Activated T-cell treated with anti-CD3 and anti-CD28 coated beads, Interleukin-2, amount 50 U/mL, for 4 hours (primary cell): ENCODE data around the gene RRN3. TPM values are rescaled to one million over a fixed set of nuclear protein-coding genes. Genes with fewer than 3 reads are reported as not detected.
"Not testable (repeated sequence)": the region's sequence is repeated elsewhere in the genome, so short reads cannot be mapped to it uniquely, and the experiment has no call there.

ENCODE experiments used
- ATAC-seq, 2 donors: fragments of 200-7000 bp; cut with Tn5 transposase; one replicate each; pipeline ENCODE4 v1.10.0; 2021
- DNase-seq: peaks from one replicate; pipeline ENCODE4 v3.0.0-alpha.2; 2020
- H3K27me3 Mint-ChIP-seq: one replicate; pipeline ENCODE4 v1.8.0; 2021; ENCODE audit warnings: low read depth, mixed read lengths
- H3K36me3 Mint-ChIP-seq: one replicate; pipeline ENCODE4 v1.8.0; 2022; ENCODE audit warnings: mixed read lengths; ENCODE audit not compliant: insufficient read depth
- H3K4me1 Mint-ChIP-seq: one replicate; pipeline ENCODE4 v1.8.0; 2021; ENCODE audit warnings: low read depth, mixed read lengths
- H3K4me3 Mint-ChIP-seq: one replicate; pipeline ENCODE4 v1.8.0; 2021; ENCODE audit warnings: mild to moderate bottlenecking, moderate library complexity, mixed read lengths
- H3K9me3 Mint-ChIP-seq: one replicate; pipeline ENCODE4 v1.8.0; 2021; ENCODE audit warnings: mixed read lengths
- total RNA-seq, 3 donors: library from RNA; stranded (reverse); gene quantifications; one replicate each; pipeline ENCODE4 v1.2.1, GENCODE V29; 2021

RRN3 gene
- total RNA-seq, 3 donors from 2014 or later: 47.5 to 60.7 (median 57.4) TPM

DNA sequence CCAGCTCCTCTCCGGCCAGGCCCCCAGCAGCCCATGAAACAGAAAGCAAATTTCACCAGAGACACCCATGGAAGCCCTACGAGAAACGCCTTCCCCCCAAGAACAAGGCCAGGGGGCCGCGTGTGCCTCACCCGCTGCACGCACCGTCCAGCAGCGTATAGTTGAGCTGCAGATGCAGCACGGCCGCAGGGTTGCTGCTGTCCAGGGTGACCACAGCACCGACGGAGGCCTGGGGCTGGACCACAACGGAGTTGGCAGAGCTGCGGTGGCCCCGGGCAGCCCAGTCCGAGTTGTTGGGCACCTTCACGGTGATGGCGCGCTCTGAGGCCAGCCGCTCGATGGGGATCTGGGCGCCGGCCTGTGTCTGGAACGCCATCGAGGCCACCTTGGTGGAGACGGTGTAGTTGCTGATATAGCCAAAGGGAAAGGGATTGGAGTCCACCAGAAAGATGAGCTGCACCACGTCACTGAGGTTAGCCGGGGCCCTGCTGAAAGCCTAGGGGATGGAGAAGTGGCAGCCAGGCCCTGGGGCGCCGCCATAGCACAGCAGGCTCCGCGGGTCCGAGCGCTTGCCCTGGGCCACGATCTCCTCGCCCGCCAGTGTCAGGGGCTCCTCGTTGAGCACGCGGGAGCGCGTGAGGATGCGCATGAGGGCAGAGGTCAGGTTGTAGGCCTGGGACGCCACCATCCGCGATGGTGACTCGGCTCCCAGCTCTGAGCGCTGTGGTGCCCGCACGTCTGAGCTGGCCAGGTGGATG is 37.0 kb upstream of the RRN3 start:
- not testable (repeated sequence) for H3K27me3 Mint-ChIP-seq, ATAC-seq, H3K4me1 Mint-ChIP-seq, DNase-seq, H3K9me3 Mint-ChIP-seq, H3K36me3 Mint-ChIP-seq, H3K4me3 Mint-ChIP-seq

GRCh38 chr16:15130256-15130932 is 36.3 kb upstream of the RRN3 start:
- not testable (repeated sequence) for H3K36me3 Mint-ChIP-seq, H3K4me1 Mint-ChIP-seq, H3K27me3 Mint-ChIP-seq, H3K9me3 Mint-ChIP-seq, DNase-seq, H3K4me3 Mint-ChIP-seq, ATAC-seq

GRCh38 chr16:15127641-15128425 is 33.8 kb upstream of the RRN3 start:
- not testable (repeated sequence) for H3K36me3 Mint-ChIP-seq, H3K9me3 Mint-ChIP-seq, ATAC-seq, H3K4me3 Mint-ChIP-seq, H3K4me1 Mint-ChIP-seq, DNase-seq, H3K27me3 Mint-ChIP-seq

- not testable (repeated sequence) for H3K4me1 Mint-ChIP-seq, DNase-seq, H3K36me3 Mint-ChIP-seq, H3K4me3 Mint-ChIP-seq, H3K27me3 Mint-ChIP-seq, ATAC-seq, H3K9me3 Mint-ChIP-seq
These were observed 6.4 kb upstream of the RRN3 start for GRCh38 chr16:15100372-15100987.

DNA sequence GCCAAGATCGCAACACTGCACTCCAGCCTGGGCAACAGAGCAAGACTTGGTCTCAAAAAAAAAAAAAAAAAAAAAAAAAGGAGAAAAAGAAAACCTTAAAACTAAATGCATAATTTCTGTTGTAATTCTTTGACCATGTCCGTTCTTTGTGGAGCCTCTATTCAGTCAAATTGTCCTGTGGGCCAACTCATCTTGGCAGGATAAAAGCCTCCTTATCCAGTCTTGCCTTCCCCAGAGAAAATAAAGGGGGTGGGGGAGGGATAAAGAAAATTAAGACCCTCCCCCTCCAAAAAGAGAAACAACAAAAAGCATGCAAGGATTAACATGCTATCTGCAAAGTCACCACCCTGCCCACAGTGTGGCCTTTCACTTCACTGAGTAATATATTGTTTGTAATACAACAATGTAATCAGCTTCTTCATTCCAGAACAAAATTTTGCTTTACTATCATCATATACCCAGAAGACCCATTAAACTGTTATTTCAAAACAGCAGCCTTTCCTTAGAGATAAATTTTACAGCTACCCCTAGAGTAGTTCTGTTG is 5.4 kb upstream of the RRN3 start:
- H3K36me3 Mint-ChIP-seq, ATAC-seq, H3K4me3 Mint-ChIP-seq, H3K4me1 Mint-ChIP-seq, DNase-seq, H3K9me3 Mint-ChIP-seq, H3K27me3 Mint-ChIP-seq: not testable (repeated sequence)

GRCh38 chr16:15096583-15096972 is 2.5 kb upstream of the RRN3 start:
- not testable (repeated sequence) for H3K4me3 Mint-ChIP-seq, H3K36me3 Mint-ChIP-seq, DNase-seq, H3K9me3 Mint-ChIP-seq, H3K27me3 Mint-ChIP-seq, ATAC-seq
- peaks cover 16% of the 10 kb centered on the region for H3K4me1 Mint-ChIP-seq

DNA sequence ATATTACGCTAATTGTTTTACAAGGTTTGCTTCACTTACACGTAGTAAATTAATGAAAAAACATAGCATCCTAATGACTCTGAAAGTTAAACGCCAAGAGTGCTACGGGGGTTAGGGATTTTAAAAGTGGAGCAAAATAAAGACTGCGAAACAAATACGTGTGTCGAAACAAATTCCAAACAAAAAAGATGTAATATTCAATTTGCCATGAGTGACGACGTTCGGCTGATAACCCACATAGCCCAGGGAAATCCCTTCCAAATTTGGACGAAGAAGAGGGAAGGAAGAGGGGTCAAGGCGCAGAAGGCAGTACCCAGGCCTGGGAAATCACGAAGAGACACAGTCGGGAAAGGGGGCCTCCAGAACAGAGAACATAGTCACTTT is 509 bp downstream of the RRN3 start:
- not testable (repeated sequence) for DNase-seq, H3K9me3 Mint-ChIP-seq, ATAC-seq, H3K27me3 Mint-ChIP-seq
- peak overlapping the region; percentile 97 for H3K4me3 Mint-ChIP-seq
- peaks cover 16% of the 10 kb centered on the region for H3K4me1 Mint-ChIP-seq
- peaks cover 11% of the 10 kb centered on the region for H3K36me3 Mint-ChIP-seq

- not testable (repeated sequence) for H3K27me3 Mint-ChIP-seq
These were observed 3.3 kb downstream of the RRN3 start for GRCh38 chr16:15090663-15091269.

GRCh38 chr16:15082788-15083187 is 11.3 kb downstream of the RRN3 start:
- H3K36me3 Mint-ChIP-seq: peaks cover 29% of the 10 kb centered on the region
- H3K9me3 Mint-ChIP-seq, H3K4me3 Mint-ChIP-seq, H3K27me3 Mint-ChIP-seq, DNase-seq, H3K4me1 Mint-ChIP-seq: not testable (repeated sequence)
- ATAC-seq: peak in 1 of 2 donors; percentile 46

More at GRCh38 chr16:15090663-15091269, 3.3 kb downstream of the RRN3 start:
- DNase-seq, H3K9me3 Mint-ChIP-seq, H3K4me3 Mint-ChIP-seq, ATAC-seq: not testable (repeated sequence)
- Mint-ChIP-seq H3K36me3 (peaks cover 11% of the 10 kb centered on the region), H3K4me1 (peaks cover 16% of the 10 kb centered on the region)

DNA sequence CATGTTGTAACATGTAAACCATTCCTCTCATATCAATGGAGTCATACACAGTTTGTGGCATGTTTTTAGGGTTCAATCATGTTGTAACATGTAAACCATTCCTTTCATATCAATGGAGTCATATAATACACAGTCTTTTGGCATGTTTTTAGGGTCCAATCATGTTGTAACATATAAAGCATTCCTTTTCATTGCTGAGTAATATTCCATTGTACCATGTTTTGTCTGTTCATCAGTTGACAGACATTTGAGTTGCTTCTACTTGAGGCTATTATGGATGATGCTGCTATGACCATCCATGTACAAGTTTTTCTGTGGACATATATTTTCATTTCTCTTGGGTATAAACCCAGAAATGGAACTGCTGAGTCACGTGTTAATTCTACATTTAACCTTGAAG is 13.2 kb downstream of the RRN3 start:
- not testable (repeated sequence) for DNase-seq, H3K27me3 Mint-ChIP-seq, ATAC-seq, H3K4me1 Mint-ChIP-seq, H3K9me3 Mint-ChIP-seq, H3K4me3 Mint-ChIP-seq
- H3K36me3 Mint-ChIP-seq: peaks cover 36% of the 10 kb centered on the region

- H3K9me3 Mint-ChIP-seq, H3K4me3 Mint-ChIP-seq, DNase-seq, H3K27me3 Mint-ChIP-seq, H3K4me1 Mint-ChIP-seq: not testable (repeated sequence)
- ATAC-seq: peak; percentile 30 to 77
- H3K36me3 Mint-ChIP-seq: peaks cover 44% of the 10 kb centered on the region
These were observed 17.9 kb downstream of the RRN3 start for GRCh38 chr16:15076161-15076560.

GRCh38 chr16:15073101-15073500 is 21.0 kb downstream of the RRN3 start:
- ATAC-seq (no peak), DNase-seq (no peak)
- no peaks in the 10 kb centered on the region for H3K9me3 Mint-ChIP-seq
- peaks cover 40% of the 10 kb centered on the region for H3K36me3 Mint-ChIP-seq
- H3K4me1 Mint-ChIP-seq: peaks cover 6% of the 10 kb centered on the region
- no peak overlapping the region for H3K4me3 Mint-ChIP-seq
- no peaks in the 10 kb centered on the region for H3K27me3 Mint-ChIP-seq

- peaks cover 36% of the 10 kb centered on the region for H3K36me3 Mint-ChIP-seq
- H3K4me1 Mint-ChIP-seq: not testable (repeated sequence)
These were observed 21.9 kb downstream of the RRN3 start for GRCh38 chr16:15071916-15072769.

More at GRCh38 chr16:15071916-15072769, 21.9 kb downstream of the RRN3 start:
- DNase-seq, H3K9me3 Mint-ChIP-seq, H3K27me3 Mint-ChIP-seq, H3K4me3 Mint-ChIP-seq: not testable (repeated sequence)
- peak; percentile 51 to 52 for ATAC-seq
